ENCODE measurements around the gene EDN2. TPM values are rescaled to one million over a fixed set of nuclear protein-coding genes. Genes with fewer than 3 reads are reported as not detected.

Gene EDN2
- total RNA-seq, 4 donors from 2014 or later, result 2.3 to 10.2 (median 8.3) TPM

- Histone ChIP-seq H3K9me3 (no peaks in the 10 kb centered on the region), H3K4me3 (no peak overlapping the region), H3K27me3 (no peaks in the 10 kb centered on the region), H3K4me1 (peaks cover 16% of the 10 kb centered on the region), H3K36me3 (peaks cover 8% of the 10 kb centered on the region), H3K27ac (no peak overlapping the region)
- WGBS, result 77% methylated on average over 13 of the region's 13 CpGs
- TF ChIP-seq CTCF (IDR thresholded peaks at IDR 0.05), result no peak
- no peak for TF ChIP-seq EP300 (IDR thresholded peaks at IDR 0.05)
- TF ChIP-seq POLR2AphosphoS5 (IDR thresholded peaks at IDR 0.05), result no peak
- TF ChIP-seq POLR2A (IDR thresholded peaks at IDR 0.05), result no peak
- DNase-seq (ENCODE audit: low spot score in 2 of 2), result no peak
Observed at GRCh38 chr1:41507110-41507720, 22.7 kb upstream of the EDN2 start.

GRCh38 chr1:41504114-41505035, 19.9 kb upstream of the EDN2 start:
- WGBS, result 79% methylated on average over 15 of the region's 15 CpGs
- no peak overlapping the region for H3K27ac ChIP-seq
- DNase-seq (ENCODE audit: low spot score in 2 of 2), result no peak
- no peak for TF ChIP-seq POLR2A (IDR thresholded peaks at IDR 0.05)
- TF ChIP-seq CTCF (IDR thresholded peaks at IDR 0.05), result no peak
- TF ChIP-seq EP300 (IDR thresholded peaks at IDR 0.05), result no peak
- TF ChIP-seq POLR2AphosphoS5 (IDR thresholded peaks at IDR 0.05), result no peak
- no peaks in the 10 kb centered on the region for H3K27me3 ChIP-seq
- H3K4me3 ChIP-seq, result no peak overlapping the region
- H3K4me1 ChIP-seq, result peaks cover 43% of the 10 kb centered on the region
- no peaks in the 10 kb centered on the region for H3K9me3 ChIP-seq
- H3K36me3 ChIP-seq, result no peaks in the 10 kb centered on the region

GRCh38 chr1:41503538-41504113, 19.1 kb upstream of the EDN2 start:
- TF ChIP-seq POLR2AphosphoS5 (IDR thresholded peaks at IDR 0.05), result no peak
- no peak for TF ChIP-seq CTCF (IDR thresholded peaks at IDR 0.05)
- no peak for TF ChIP-seq EP300 (IDR thresholded peaks at IDR 0.05)
- no peak for TF ChIP-seq POLR2A (IDR thresholded peaks at IDR 0.05)
- H3K9me3 ChIP-seq, result no peaks in the 10 kb centered on the region
- no peak overlapping the region for H3K4me3 ChIP-seq
- no peaks in the 10 kb centered on the region for H3K36me3 ChIP-seq
- H3K27ac ChIP-seq, result no peak overlapping the region
- WGBS, result 71% methylated on average over 11 of the region's 11 CpGs
- no peak for DNase-seq (ENCODE audit: low spot score in 2 of 2)
- H3K27me3 ChIP-seq, result no peaks in the 10 kb centered on the region
- H3K4me1 ChIP-seq, result peaks cover 51% of the 10 kb centered on the region

- no peak for DNase-seq (ENCODE audit: low spot score in 2 of 2)
- no peak overlapping the region for H3K27ac ChIP-seq
Observed at GRCh38 chr1:41502912-41503311, 18.4 kb upstream of the EDN2 start.

More at GRCh38 chr1:41502912-41503311, 18.4 kb upstream of the EDN2 start:
- H3K4me3 ChIP-seq, result no peak overlapping the region
- WGBS, result 92% methylated on average over 2 of the region's 5 CpGs
- TF ChIP-seq CTCF (IDR thresholded peaks at IDR 0.05) (no peak), POLR2AphosphoS5 (IDR thresholded peaks at IDR 0.05) (no peak), EP300 (IDR thresholded peaks at IDR 0.05) (no peak), POLR2A (IDR thresholded peaks at IDR 0.05) (no peak)
- H3K9me3 ChIP-seq, result no peaks in the 10 kb centered on the region
- H3K4me1 ChIP-seq, result peaks cover 58% of the 10 kb centered on the region
- H3K27me3 ChIP-seq, result no peaks in the 10 kb centered on the region
- H3K36me3 ChIP-seq, result no peaks in the 10 kb centered on the region

Measured in suprapubic skin (tissue), 4 donors.